ENCODE data around the gene PIK3C3. TPM values are rescaled to one million over a fixed set of nuclear protein-coding genes. Genes with fewer than 3 reads are reported as not detected.

PIK3C3 gene
- polyA plus RNA-seq, 1 donor from 2014 or later: 42.9 TPM

- H3F3A ChIP-seq (ENCODE audit: insufficient read depth, low read length, poor library complexity, severe bottlenecking): no peaks in the 10 kb centered on the region
- H3K4me2 ChIP-seq (ENCODE audit: low read length): no peak overlapping the region
- H3K4me3 ChIP-seq (ENCODE audit: low read length): no peak overlapping the region
- no peak overlapping the region for H3K9ac ChIP-seq (ENCODE audit: low read length)
- no peaks in the 10 kb centered on the region for H4K20me1 ChIP-seq (ENCODE audit: insufficient read depth)
- no peaks in the 10 kb centered on the region for H3K9me3 ChIP-seq (ENCODE audit: low read length)
- H3K27me3 ChIP-seq (ENCODE audit: insufficient read depth, low read depth, low read length): no peaks in the 10 kb centered on the region
- H3K36me3 ChIP-seq (ENCODE audit: insufficient read depth, low read length): no peaks in the 10 kb centered on the region
- no peaks in the 10 kb centered on the region for H3K79me2 ChIP-seq (replicated peaks; ENCODE audit: insufficient read depth, low read length)
- H3K27ac ChIP-seq (ENCODE audit: low read length): no peak overlapping the region
- no peak overlapping the region for H2AFZ ChIP-seq (ENCODE audit: low read depth, low read length)
- no peaks in the 10 kb centered on the region for H3K9me2 ChIP-seq (ENCODE audit: insufficient read depth, low read length)
- TF ChIP-seq POLR2AphosphoS5 (IDR thresholded peaks at IDR 0.05) (no peak), CTCF (IDR thresholded peaks at IDR 0.05; ENCODE audit: poor library complexity, severe bottlenecking) (no peak), EZH2 (IDR thresholded peaks at IDR 0.05; ENCODE audit: borderline replicate concordance, insufficient read depth, low read length, poor library complexity, severe bottlenecking) (no peak), RAD21 (conservative IDR thresholded peaks at IDR 0.05) (no peak), TAF1 (IDR thresholded peaks at IDR 0.05; ENCODE audit: low read depth) (no peak), MXI1 (conservative IDR thresholded peaks at IDR 0.05; ENCODE audit: poor library complexity, severe bottlenecking) (no peak), SMC3 (conservative IDR thresholded peaks at IDR 0.05; ENCODE audit: poor library complexity) (no peak), EP300 (conservative IDR thresholded peaks at IDR 0.05; ENCODE audit: poor library complexity, severe bottlenecking) (no peak)
- TF ChIP-seq, protein P1, sequence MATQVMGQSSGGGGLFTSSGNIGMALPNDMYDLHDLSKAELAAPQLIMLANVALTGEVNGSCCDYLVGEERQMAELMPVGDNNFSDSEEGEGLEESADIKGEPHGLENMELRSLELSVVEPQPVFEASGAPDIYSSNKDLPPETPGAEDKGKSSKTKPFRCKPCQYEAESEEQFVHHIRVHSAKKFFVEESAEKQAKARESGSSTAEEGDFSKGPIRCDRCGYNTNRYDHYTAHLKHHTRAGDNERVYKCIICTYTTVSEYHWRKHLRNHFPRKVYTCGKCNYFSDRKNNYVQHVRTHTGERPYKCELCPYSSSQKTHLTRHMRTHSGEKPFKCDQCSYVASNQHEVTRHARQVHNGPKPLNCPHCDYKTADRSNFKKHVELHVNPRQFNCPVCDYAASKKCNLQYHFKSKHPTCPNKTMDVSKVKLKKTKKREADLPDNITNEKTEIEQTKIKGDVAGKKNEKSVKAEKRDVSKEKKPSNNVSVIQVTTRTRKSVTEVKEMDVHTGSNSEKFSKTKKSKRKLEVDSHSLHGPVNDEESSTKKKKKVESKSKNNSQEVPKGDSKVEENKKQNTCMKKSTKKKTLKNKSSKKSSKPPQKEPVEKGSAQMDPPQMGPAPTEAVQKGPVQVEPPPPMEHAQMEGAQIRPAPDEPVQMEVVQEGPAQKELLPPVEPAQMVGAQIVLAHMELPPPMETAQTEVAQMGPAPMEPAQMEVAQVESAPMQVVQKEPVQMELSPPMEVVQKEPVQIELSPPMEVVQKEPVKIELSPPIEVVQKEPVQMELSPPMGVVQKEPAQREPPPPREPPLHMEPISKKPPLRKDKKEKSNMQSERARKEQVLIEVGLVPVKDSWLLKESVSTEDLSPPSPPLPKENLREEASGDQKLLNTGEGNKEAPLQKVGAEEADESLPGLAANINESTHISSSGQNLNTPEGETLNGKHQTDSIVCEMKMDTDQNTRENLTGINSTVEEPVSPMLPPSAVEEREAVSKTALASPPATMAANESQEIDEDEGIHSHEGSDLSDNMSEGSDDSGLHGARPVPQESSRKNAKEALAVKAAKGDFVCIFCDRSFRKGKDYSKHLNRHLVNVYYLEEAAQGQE (IDR thresholded peaks at IDR 0.05; ENCODE audit: borderline replicate concordance): no peak
Observed at GRCh38 chr18:42072407-42072806, 117.4 kb downstream of the PIK3C3 start.

DNA sequence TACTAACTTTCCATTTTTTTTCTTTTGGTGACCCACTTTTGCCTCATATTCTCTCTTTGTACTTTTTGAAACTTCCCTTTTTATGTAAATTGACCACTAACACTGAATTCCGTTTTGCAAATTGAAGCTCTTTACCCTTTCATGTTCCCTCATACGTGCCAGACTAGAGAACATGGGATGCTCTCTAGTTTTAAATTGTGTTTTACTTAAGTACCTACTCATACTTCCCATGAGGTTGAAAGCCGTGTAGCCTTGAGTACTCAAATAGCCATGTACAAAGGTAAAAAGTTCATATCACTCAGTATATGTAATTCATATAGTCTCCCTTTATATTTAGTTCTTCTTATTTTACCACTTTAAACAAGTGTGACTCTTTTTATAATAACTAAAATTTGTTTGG, 119.7 kb downstream of the PIK3C3 start:
- TF ChIP-seq SMC3 (conservative IDR thresholded peaks at IDR 0.05; ENCODE audit: poor library complexity) (no peak), RAD21 (conservative IDR thresholded peaks at IDR 0.05) (no peak), MXI1 (conservative IDR thresholded peaks at IDR 0.05; ENCODE audit: poor library complexity, severe bottlenecking) (no peak), POLR2AphosphoS5 (IDR thresholded peaks at IDR 0.05) (no peak), CTCF (IDR thresholded peaks at IDR 0.05; ENCODE audit: poor library complexity, severe bottlenecking) (no peak), EP300 (conservative IDR thresholded peaks at IDR 0.05; ENCODE audit: poor library complexity, severe bottlenecking) (no peak), EZH2 (IDR thresholded peaks at IDR 0.05; ENCODE audit: borderline replicate concordance, insufficient read depth, low read length, poor library complexity, severe bottlenecking) (no peak), TAF1 (IDR thresholded peaks at IDR 0.05; ENCODE audit: low read depth) (no peak)
- TF ChIP-seq, protein P1 (IDR thresholded peaks at IDR 0.05; ENCODE audit: borderline replicate concordance): no peak
- no peak overlapping the region for H3K9ac ChIP-seq (ENCODE audit: low read length)
- H3K79me2 ChIP-seq (replicated peaks; ENCODE audit: insufficient read depth, low read length): no peaks in the 10 kb centered on the region

More for the DNA sequence above, 119.7 kb downstream of the PIK3C3 start:
- no peaks in the 10 kb centered on the region for H3F3A ChIP-seq (ENCODE audit: insufficient read depth, low read length, poor library complexity, severe bottlenecking)
- no peak overlapping the region for H3K4me2 ChIP-seq (ENCODE audit: low read length)
- no peaks in the 10 kb centered on the region for H3K9me2 ChIP-seq (ENCODE audit: insufficient read depth, low read length)
- no peak overlapping the region for H3K27ac ChIP-seq (ENCODE audit: low read length)
- H3K36me3 ChIP-seq (ENCODE audit: insufficient read depth, low read length): no peaks in the 10 kb centered on the region
- no peaks in the 10 kb centered on the region for H4K20me1 ChIP-seq (ENCODE audit: insufficient read depth)
- H3K4me3 ChIP-seq (ENCODE audit: low read length): no peak overlapping the region
- H2AFZ ChIP-seq (ENCODE audit: low read depth, low read length): no peak overlapping the region
- H3K9me3 ChIP-seq (ENCODE audit: low read length): no peaks in the 10 kb centered on the region
- H3K27me3 ChIP-seq (ENCODE audit: insufficient read depth, low read depth, low read length): no peaks in the 10 kb centered on the region

Measured in neural cell (in vitro differentiated cells).